Cortex of kidney (tissue), 1 donor: ENCODE measurements around the gene DNMT3B.
"Not testable (repeated sequence)": the region's sequence is repeated elsewhere in the genome, so short reads cannot be mapped to it uniquely, and the experiment has no call there.

ENCODE experiments used
- DNase-seq: peaks from one replicate; lab custom pipeline; 2025; lab: John Stamatoyannopoulos, UW

DNMT3B gene

GRCh38 chr20:32792316-32792715 lies 30.1 kb downstream of the DNMT3B start:
- DNase-seq: no peak

- no peak for DNase-seq
Measured at GRCh38 chr20:32792731-32793458, 30.7 kb downstream of the DNMT3B start.

- DNase-seq: no peak
Measured at GRCh38 chr20:32796383-32796948, 34.3 kb downstream of the DNMT3B start.

- no peak for DNase-seq
Measured at GRCh38 chr20:32796981-32797451, 34.8 kb downstream of the DNMT3B start.

GRCh38 chr20:32797571-32797970 lies 35.4 kb downstream of the DNMT3B start:
- not testable (repeated sequence) for DNase-seq

- DNase-seq: no peak
Measured at GRCh38 chr20:32798046-32798981, 36.1 kb downstream of the DNMT3B start.

GRCh38 chr20:32803092-32803491 lies 40.9 kb downstream of the DNMT3B start:
- no peak for DNase-seq

- no peak for DNase-seq
Measured at GRCh38 chr20:32804022-32804715, 42.0 kb downstream of the DNMT3B start.

GRCh38 chr20:32804817-32805216 lies 42.6 kb downstream of the DNMT3B start:
- no peak for DNase-seq

- no peak for DNase-seq
Measured at GRCh38 chr20:32805721-32806120, 43.5 kb downstream of the DNMT3B start.

- DNase-seq: no peak
Measured at GRCh38 chr20:32806356-32806755, 44.2 kb downstream of the DNMT3B start.

- DNase-seq: no peak
Measured at GRCh38 chr20:32807706-32808105, 45.5 kb downstream of the DNMT3B start.

GRCh38 chr20:32808438-32808837 lies 46.3 kb downstream of the DNMT3B start:
- DNase-seq: no peak

- no peak for DNase-seq
Measured at GRCh38 chr20:32809907-32810306, 47.7 kb downstream of the DNMT3B start.

- no peak for DNase-seq
Measured at GRCh38 chr20:32810941-32811340, 48.8 kb downstream of the DNMT3B start.

- DNase-seq: no peak
Measured at GRCh38 chr20:32811886-32812285, 49.7 kb downstream of the DNMT3B start.

GRCh38 chr20:32819992-32820697 lies 58.0 kb downstream of the DNMT3B start:
- no peak for DNase-seq

- no peak for DNase-seq
Measured at GRCh38 chr20:32820698-32821377, 58.7 kb downstream of the DNMT3B start.

GRCh38 chr20:32822225-32822624 lies 60.0 kb downstream of the DNMT3B start:
- DNase-seq: no peak

- DNase-seq: no peak
Measured at GRCh38 chr20:32823078-32823477, 60.9 kb downstream of the DNMT3B start.
